ENCODE results near the gene PI16.
"Not testable (repeated sequence)": the region's sequence is repeated elsewhere in the genome, so short reads cannot be mapped to it uniquely, and the experiment has no call there.

The PI16 gene

DNA sequence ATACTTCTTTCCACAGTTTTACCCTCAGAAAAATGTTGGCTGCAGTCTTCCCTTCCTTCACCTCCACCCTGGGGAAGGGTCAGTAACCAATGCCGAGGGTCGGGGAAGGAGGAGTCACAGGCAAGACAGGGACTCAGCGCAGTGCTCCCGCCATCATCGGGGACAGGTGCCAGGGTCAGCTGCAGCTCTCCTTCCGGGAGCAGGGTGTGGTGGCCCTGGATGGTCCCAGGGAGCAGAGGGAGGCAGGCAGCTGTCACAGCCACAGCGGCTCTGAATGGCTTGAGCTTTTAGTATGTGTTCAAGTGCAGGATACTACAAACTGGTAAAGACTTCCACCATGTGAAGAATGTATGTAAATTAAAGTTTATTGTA lies 26.0 kb upstream of the PI16 start:
- in situ Hi-C loops (cut with HindIII; ENCODE audit: low sequenced_read_pairs): no loop called here

GRCh38 chr6:36929152-36929551 lies 25.4 kb upstream of the PI16 start:
- in situ Hi-C loops (cut with HindIII; ENCODE audit: low sequenced_read_pairs): no loop called here

DNA sequence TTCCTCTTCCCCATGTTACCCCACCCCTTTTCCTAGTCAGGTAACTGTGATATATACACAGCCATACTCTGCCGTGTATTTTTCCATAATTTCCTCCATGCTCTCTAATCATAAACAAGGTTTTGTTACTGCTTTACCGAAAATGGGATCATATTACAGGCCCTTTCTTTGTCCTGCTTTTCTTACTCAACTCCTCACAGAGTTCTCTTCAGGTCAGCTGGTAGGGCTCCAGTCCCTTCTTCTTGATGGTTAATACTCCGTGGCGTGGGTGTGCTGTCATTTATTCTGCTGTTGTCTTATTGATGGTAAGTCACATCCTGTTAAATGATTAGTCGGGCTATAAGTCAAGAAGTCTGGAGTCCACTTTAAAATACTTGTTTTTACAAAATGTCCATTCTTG lies 24.9 kb upstream of the PI16 start:
- in situ Hi-C loops (cut with HindIII; ENCODE audit: low sequenced_read_pairs): no loop called here

- in situ Hi-C loops (cut with HindIII; ENCODE audit: low sequenced_read_pairs): no loop called here
Measured at GRCh38 chr6:36930483-36930882, 24.1 kb upstream of the PI16 start.

- in situ Hi-C loops (cut with HindIII; ENCODE audit: low sequenced_read_pairs): no loop called here
Measured at GRCh38 chr6:36933102-36933501, 21.4 kb upstream of the PI16 start.

- in situ Hi-C loops (cut with HindIII; ENCODE audit: low sequenced_read_pairs): no loop called here
Measured at GRCh38 chr6:36933519-36933918, 21.0 kb upstream of the PI16 start.

- in situ Hi-C loops (cut with HindIII; ENCODE audit: low sequenced_read_pairs): no loop called here
Measured at GRCh38 chr6:36934901-36935300, 19.6 kb upstream of the PI16 start.

GRCh38 chr6:36936824-36937223 lies 17.7 kb upstream of the PI16 start:
- in situ Hi-C loops (cut with HindIII; ENCODE audit: low sequenced_read_pairs): no loop called here

- in situ Hi-C loops (cut with HindIII; ENCODE audit: low sequenced_read_pairs): no loop called here
Measured at GRCh38 chr6:36937896-36938295, 16.6 kb upstream of the PI16 start.

DNA sequence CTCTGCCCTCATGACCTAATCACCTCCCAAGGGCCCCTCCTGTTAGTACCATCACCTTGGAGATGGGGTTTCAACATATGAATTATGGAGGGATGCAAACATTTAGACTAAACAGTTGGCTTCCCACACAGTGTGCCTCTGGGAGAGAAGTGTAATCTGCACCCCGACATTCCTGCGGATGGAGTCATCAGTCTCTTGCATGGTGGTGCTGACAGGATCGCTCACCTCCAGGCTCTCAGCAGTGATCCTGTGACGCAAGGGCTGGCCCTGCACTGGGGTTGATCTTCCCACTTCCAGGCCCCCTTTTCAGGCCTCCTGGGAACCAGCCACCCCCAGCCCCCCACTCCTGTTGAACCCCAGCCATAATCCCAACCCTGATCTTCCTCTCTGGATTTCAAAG lies 16.0 kb upstream of the PI16 start:
- in situ Hi-C loops (cut with HindIII; ENCODE audit: low sequenced_read_pairs): no loop called here

GRCh38 chr6:36939005-36939404 lies 15.5 kb upstream of the PI16 start:
- in situ Hi-C loops (cut with HindIII; ENCODE audit: low sequenced_read_pairs): not testable (repeated sequence)

GRCh38 chr6:36940027-36940426 lies 14.5 kb upstream of the PI16 start:
- in situ Hi-C loops (cut with HindIII; ENCODE audit: low sequenced_read_pairs): no loop called here

- in situ Hi-C loops (cut with HindIII; ENCODE audit: low sequenced_read_pairs): not testable (repeated sequence)
Measured at GRCh38 chr6:36941561-36941960, 13.0 kb upstream of the PI16 start.

DNA sequence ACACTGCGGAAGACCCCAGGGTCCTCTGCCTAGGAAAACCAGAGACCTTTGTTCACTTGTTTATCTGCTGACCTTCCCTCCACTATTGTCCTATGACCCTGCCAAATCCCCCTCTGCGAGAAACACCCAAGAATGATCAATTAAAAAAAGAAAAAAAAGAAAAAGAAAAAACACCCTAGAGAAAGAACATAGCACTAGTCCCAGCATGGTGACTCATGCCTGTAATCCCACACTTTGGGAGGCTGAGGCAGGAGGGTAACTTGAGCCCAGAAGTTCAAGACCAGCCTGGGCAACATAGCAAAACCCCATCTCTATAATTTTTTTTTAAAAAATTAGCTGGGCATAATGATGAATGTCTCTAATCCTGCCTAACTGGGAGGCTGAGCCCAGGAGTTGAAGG lies 12.2 kb upstream of the PI16 start:
- in situ Hi-C loops (cut with HindIII; ENCODE audit: low sequenced_read_pairs): not testable (repeated sequence)

GRCh38 chr6:36944650-36945049 lies 9.9 kb upstream of the PI16 start:
- in situ Hi-C loops (cut with HindIII; ENCODE audit: low sequenced_read_pairs): no loop called here

GRCh38 chr6:36945301-36945700 lies 9.2 kb upstream of the PI16 start:
- in situ Hi-C loops (cut with HindIII; ENCODE audit: low sequenced_read_pairs): no loop called here

- in situ Hi-C loops (cut with HindIII; ENCODE audit: low sequenced_read_pairs): no loop called here
Measured at GRCh38 chr6:36946526-36946925, 8.0 kb upstream of the PI16 start.

DNA sequence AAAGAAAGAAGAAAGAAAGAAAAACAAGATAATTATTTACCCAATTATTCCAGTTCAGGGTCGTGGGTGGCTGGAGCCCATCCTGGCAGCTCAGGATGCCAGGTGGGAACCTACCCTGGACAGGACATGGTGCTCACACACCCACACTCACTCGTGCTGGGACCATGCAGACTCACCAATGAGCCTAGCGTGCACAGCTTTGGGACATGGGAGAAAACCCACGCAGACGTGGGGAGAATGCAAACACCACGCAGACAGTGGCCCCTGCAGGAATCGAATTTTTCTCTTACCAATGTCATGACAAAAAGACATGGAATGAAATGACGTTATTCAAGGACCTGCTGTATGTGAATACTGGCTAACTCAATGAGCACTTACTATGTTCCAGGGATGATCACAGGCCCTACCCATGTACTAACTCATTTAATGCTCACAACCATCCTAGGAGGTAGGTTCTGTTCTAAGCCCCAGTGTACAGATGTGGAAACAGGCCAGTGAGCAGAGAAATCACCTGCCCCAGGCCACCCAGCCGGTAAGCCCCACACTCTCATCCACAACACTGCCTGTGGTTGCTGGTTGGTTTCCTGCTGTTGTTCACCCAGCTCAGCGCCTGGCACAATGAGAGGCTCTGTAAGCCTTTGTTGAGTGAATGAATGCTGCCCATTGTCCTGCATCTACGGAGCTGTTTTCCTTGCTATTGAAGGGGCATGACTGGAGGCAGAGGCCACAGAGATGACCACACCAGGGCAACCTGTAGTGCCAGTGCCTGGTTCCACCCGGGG lies 6.8 kb upstream of the PI16 start:
- in situ Hi-C loops (cut with HindIII; ENCODE audit: low sequenced_read_pairs): no loop called here

DNA sequence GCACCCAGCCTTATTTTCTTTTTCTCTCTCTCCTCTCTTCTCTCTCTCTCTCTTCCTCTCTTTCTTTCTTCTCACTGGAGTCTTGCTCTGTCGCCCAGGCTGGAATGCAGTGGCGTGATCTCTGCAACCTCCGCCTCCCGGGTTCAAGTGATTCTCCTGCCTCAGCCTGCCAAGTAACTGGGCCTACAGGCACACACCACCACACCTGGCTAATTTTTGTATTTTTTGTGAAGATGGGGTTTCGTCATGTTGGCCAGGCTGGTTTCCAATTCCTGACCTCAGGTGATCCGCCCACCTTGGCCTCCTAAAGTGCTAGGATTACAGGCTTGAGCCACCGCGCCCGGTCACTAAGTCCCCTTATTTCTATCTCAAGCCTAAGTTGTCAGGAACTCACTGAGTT lies 5.5 kb upstream of the PI16 start:
- in situ Hi-C loops (cut with HindIII; ENCODE audit: low sequenced_read_pairs): not testable (repeated sequence)

DNA sequence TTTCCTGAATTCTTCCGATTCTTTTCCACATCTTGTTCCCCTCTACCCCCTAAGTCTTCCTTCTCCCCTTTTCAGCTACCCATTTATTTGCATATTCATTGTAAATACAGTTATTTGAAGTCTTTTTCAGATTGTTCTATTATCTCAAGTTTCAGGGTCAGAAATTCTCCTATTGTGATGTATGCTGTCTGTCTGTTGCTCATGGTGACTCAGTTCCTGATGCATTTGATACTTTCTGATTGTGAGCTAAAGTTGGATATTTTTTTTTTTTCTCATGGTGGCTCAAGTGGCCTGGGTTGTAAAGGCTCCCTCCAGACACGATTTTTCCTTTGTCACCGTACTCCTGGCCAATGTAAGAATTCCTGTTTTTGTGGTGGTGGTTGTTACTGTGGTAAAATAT lies 4.9 kb upstream of the PI16 start:
- in situ Hi-C loops (cut with HindIII; ENCODE audit: low sequenced_read_pairs): no loop called here

- in situ Hi-C loops (cut with HindIII; ENCODE audit: low sequenced_read_pairs): no loop called here
Measured at GRCh38 chr6:36953931-36954261, 642 bp upstream of the PI16 start.

DNA sequence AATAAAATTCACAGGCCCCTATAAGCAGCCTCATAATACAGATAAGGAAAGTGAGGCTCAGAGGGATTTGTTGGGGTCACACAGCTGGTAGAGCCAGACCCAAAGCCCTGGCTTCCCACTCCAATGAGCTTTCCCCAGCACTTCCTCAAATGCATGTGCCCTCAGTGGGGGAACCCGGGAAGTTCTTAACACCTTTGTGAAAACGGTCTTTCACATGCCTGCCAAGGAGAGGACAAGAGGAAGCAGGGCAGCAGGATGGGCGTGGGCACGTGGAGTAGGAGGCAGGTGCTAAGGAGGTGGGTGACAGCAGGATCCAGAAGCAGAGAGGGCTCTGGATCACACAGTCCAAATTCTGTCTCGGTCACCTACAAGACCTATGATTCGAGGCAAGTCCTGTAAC lies 598 bp downstream of the PI16 start:
- in situ Hi-C loops (cut with HindIII; ENCODE audit: low sequenced_read_pairs): no loop called here

DNA sequence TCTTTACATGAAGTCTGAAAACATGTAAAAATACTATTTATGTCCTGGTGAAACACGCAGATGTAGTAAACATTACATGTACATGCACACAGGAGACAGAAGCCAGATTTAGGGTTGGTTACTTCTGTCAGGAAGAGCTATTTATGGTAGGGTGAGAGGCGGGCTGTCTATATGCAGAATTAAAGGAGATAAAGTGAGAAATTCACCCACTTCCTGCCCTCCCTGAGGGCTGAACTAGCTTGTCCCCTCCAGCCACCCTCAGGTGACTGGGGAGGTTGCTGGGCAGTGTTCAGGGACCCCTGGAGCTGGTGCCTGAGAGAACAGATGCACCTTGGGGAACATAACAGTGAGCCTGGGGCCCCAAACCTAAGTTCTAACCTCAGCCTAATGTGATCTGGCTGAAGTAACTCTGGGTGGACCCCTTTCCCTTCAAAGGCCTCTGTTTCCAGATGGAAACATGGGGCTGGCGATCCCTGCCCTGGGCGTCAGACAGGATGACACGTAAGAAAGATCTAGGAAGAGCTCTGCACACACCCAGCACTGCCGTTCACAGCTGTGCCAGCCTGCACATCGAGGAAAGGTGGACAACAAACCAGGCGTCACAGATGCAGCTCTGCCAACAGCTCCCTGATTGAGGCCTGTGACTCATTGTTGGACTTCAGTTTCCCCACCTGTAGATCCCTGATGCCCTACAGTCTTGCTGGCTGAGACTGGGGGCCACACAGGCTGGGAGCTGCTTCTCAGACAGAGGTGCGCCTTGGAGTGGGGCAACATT lies 1.3 kb downstream of the PI16 start:
- in situ Hi-C loops (cut with HindIII; ENCODE audit: low sequenced_read_pairs): no loop called here

Data from endothelial cell of hepatic sinusoid (primary cell).